HL-60 (cell line): ENCODE data around the gene FLRT2.

Experiments used
- CTCF ChIP-seq: IDR thresholded peaks from one replicate; pipeline ENCODE4 v1.5.1; 2011; ENCODE audit warnings: low read length, control low read depth, inconsistent platforms; ENCODE audit not compliant: insufficient read depth
- GABPA ChIP-seq: IDR thresholded peaks from 2 replicates; pipeline ENCODE4 v1.6.1; 2012; ENCODE audit warnings: low read depth
- POLR2AphosphoS5 ChIP-seq: IDR thresholded peaks from 2 replicates; pipeline ENCODE4 v1.6.1; 2012; ENCODE audit warnings: low read depth
- SPI1 ChIP-seq: IDR thresholded peaks from 2 replicates; pipeline ENCODE4 v1.6.1; 2012; ENCODE audit warnings: low read depth, mild to moderate bottlenecking, borderline replicate concordance
- TF ChIP-seq, protein P1 (sequence below): IDR thresholded peaks from 2 replicates; pipeline ENCODE4 v1.6.1; 2012; ENCODE audit warnings: low read depth; ENCODE audit not compliant: insufficient replicate concordance

DNA sequence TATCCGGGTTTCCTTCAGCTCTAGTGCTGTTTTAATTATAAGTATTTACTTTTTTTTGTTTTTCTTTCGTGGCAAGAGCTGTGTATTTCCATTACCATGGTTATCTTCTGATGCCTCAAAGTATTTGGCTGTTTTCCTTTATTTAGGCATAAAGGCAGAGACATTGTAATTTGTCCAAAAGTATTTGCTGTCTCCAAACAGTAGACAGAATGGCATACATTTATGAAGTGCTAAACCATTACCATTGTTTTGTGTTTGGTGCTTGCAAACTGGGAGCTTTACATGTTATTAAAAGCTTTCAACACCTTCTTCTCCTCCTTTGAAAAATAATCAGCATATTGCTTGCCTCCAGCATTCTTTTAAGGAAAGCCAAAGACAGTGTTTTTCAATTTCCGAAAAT, 46.3 kb downstream of the FLRT2 start:
- TF ChIP-seq CTCF, result no peak
- no peak for TF ChIP-seq POLR2AphosphoS5
- TF ChIP-seq, protein P1, sequence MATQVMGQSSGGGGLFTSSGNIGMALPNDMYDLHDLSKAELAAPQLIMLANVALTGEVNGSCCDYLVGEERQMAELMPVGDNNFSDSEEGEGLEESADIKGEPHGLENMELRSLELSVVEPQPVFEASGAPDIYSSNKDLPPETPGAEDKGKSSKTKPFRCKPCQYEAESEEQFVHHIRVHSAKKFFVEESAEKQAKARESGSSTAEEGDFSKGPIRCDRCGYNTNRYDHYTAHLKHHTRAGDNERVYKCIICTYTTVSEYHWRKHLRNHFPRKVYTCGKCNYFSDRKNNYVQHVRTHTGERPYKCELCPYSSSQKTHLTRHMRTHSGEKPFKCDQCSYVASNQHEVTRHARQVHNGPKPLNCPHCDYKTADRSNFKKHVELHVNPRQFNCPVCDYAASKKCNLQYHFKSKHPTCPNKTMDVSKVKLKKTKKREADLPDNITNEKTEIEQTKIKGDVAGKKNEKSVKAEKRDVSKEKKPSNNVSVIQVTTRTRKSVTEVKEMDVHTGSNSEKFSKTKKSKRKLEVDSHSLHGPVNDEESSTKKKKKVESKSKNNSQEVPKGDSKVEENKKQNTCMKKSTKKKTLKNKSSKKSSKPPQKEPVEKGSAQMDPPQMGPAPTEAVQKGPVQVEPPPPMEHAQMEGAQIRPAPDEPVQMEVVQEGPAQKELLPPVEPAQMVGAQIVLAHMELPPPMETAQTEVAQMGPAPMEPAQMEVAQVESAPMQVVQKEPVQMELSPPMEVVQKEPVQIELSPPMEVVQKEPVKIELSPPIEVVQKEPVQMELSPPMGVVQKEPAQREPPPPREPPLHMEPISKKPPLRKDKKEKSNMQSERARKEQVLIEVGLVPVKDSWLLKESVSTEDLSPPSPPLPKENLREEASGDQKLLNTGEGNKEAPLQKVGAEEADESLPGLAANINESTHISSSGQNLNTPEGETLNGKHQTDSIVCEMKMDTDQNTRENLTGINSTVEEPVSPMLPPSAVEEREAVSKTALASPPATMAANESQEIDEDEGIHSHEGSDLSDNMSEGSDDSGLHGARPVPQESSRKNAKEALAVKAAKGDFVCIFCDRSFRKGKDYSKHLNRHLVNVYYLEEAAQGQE, result no peak
- TF ChIP-seq SPI1, result no peak
- no peak for TF ChIP-seq GABPA
